NCI-H524 treated with DMSO at 0.1 percent for 48 hours (cell line): ENCODE measurements around the gene IQSEC3.

ENCODE experiments used
- DNase-seq: peaks from one replicate; lab custom pipeline; 2025; lab: John Stamatoyannopoulos, UW

The IQSEC3 gene

GRCh38 chr12:197911-198695, 131.5 kb downstream of the IQSEC3 start:
- DNase-seq = no peak

GRCh38 chr12:198705-199104, 132.1 kb downstream of the IQSEC3 start:
- DNase-seq = no peak

GRCh38 chr12:201361-201760, 134.8 kb downstream of the IQSEC3 start:
- no peak for DNase-seq

GRCh38 chr12:202081-202731, 135.6 kb downstream of the IQSEC3 start:
- no peak for DNase-seq

- DNase-seq = no peak
Observed at GRCh38 chr12:203074-203461, 136.5 kb downstream of the IQSEC3 start.

GRCh38 chr12:203462-204260, 137.1 kb downstream of the IQSEC3 start:
- DNase-seq = no peak

GRCh38 chr12:204261-204678, 137.7 kb downstream of the IQSEC3 start:
- DNase-seq = no peak

- no peak for DNase-seq
Observed at GRCh38 chr12:205026-205425, 138.5 kb downstream of the IQSEC3 start.

- DNase-seq = no peak
Observed at GRCh38 chr12:206746-207440, 140.3 kb downstream of the IQSEC3 start.

GRCh38 chr12:207804-208203, 141.2 kb downstream of the IQSEC3 start:
- DNase-seq = no peak

GRCh38 chr12:208813-209212, 142.2 kb downstream of the IQSEC3 start:
- no peak for DNase-seq

GRCh38 chr12:209246-209645, 142.7 kb downstream of the IQSEC3 start:
- no peak for DNase-seq

GRCh38 chr12:209851-210250, 143.3 kb downstream of the IQSEC3 start:
- no peak for DNase-seq

GRCh38 chr12:210277-211141, 143.9 kb downstream of the IQSEC3 start:
- no peak for DNase-seq

- DNase-seq = no peak
Observed at GRCh38 chr12:211142-211465, 144.5 kb downstream of the IQSEC3 start.

GRCh38 chr12:211639-212414, 145.3 kb downstream of the IQSEC3 start:
- DNase-seq = no peak

- DNase-seq = no peak
Observed at GRCh38 chr12:212415-212714, 145.8 kb downstream of the IQSEC3 start.

- no peak for DNase-seq
Observed at GRCh38 chr12:212715-213526, 146.4 kb downstream of the IQSEC3 start.

GRCh38 chr12:213527-213932, 147.0 kb downstream of the IQSEC3 start:
- DNase-seq = no peak
